MM.1S (cell line): ENCODE measurements around the gene BRME1.

Experiments
- CTCF ChIP-seq: fragments of 300-600 bp; sonication (generic); IDR thresholded peaks from 2 replicates; pipeline ENCODE4 v1.5.1; 2016; ENCODE audit warnings: antibody characterized with exemption, low read length, mixed read lengths
- EZH2 ChIP-seq: fragments of 300-600 bp; sonication (generic); optimal IDR thresholded peaks from 2 replicates; pipeline ENCODE3; 2017; ENCODE audit warnings: low read depth, mild to moderate bottlenecking, antibody characterized with exemption, low read length, mixed read lengths
- EZH2phosphoT487 ChIP-seq: fragments of 300-600 bp; sonication (generic); IDR thresholded peaks from 2 replicates; pipeline ENCODE4 v1.6.1; 2018; ENCODE audit warnings: antibody characterized with exemption, low read length

- TF ChIP-seq EZH2 (no peak), CTCF (no peak), EZH2phosphoT487 (no peak)
Measured at GRCh38 chr19:13841962-13842290, 64.0 kb downstream of the BRME1 start.
